ENCODE results near the gene PNLDC1. TPM values are rescaled to one million over a fixed set of nuclear protein-coding genes. Genes with fewer than 3 reads are reported as not detected.
"Not testable (repeated sequence)": the region's sequence is repeated elsewhere in the genome, so short reads cannot be mapped to it uniquely, and the experiment has no call there.

PNLDC1 gene
- total and polyA plus RNA-seq, 9 of the 15 experiments (the other 6 are each of a cell fraction or from before 2014, with no cell fraction given), result 0.12 TPM; not detected in 8

GRCh38 chr6:159790956-159791598, 9.0 kb upstream of the PNLDC1 start (continued):
- TF ChIP-seq E2F3 (CRISPR knock-in tag; IDR thresholded peaks at IDR 0.05) (no peak), MAFF (IDR thresholded peaks at IDR 0.05; ENCODE audit: low read length) (no peak), MAFG (tag; conservative IDR thresholded peaks at IDR 0.05) (no peak)

GRCh38 chr6:159794976-159795375, 5.1 kb upstream of the PNLDC1 start:
- not testable (repeated sequence) for FAIRE-seq; H2AFZ ChIP-seq (ENCODE audit: low read depth, low read length)
- peaks cover 8 to 12% of the 10 kb centered on the region in 2 experiments; a peak in 3 of 5 replicates for H3K4me1 ChIP-seq (replicated peaks in 1 of 2; ENCODE audit: control insufficient read depth in 2 of 2, insufficient read depth in 2 of 2, low read length in 2 of 2)

GRCh38 chr6:159797554-159797953, 2.5 kb upstream of the PNLDC1 start:
- no peak overlapping the region for H3K27ac ChIP-seq (ENCODE audit: extremely low read depth, low read depth, low read length)
- no peak overlapping the region for H3K4me2 ChIP-seq (ENCODE audit: insufficient read depth, low read length)
- peaks cover 17% of the 10 kb centered on the region for H3K79me2 ChIP-seq (ENCODE audit: control insufficient read depth, insufficient read depth, low read length)
- H3K9ac ChIP-seq (ENCODE audit: insufficient read depth in 1 of 2, low read depth in 2 of 2, low read length in 2 of 2), result no peak overlapping the region
- peaks cover 63% of the 10 kb centered on the region for H3K36me3 ChIP-seq (ENCODE audit: control insufficient read depth, insufficient read depth, low read length)
- 93% methylated on average over 1 of the region's 1 CpG for WGBS (ENCODE audit: insufficient coverage, low coverage, missing lambda C conversion rate)
- POLR2A ChIA-PET, result interaction anchor here (0.8 kb wide), 1 partner anchor 15 kb away, joined by 4 read pairs; no protein-coding TSS in a partner anchor
- BruUV-seq (replicated peaks), result no TSS peak
- intact Hi-C loops (cut with micrococcal nuclease) (no loop called here), in situ Hi-C loops (cut with MboI) (no loop called here)
- H2AFZ ChIP-seq (ENCODE audit: low read depth, low read length), result no peak overlapping the region
- DNase-seq (ENCODE audit: extremely low read depth in 1 of 4, low spot score in 3 of 4), result no peak
- ATAC-seq, result no peak
- no peaks in the 10 kb centered on the region for H4K20me1 ChIP-seq (replicated peaks; ENCODE audit: control insufficient read depth, insufficient read depth, low read length)
- H3K9me1 ChIP-seq (ENCODE audit: control insufficient read depth, insufficient read depth, low read length), result no peaks in the 10 kb centered on the region
- CTCF ChIA-PET (ENCODE audit: low intra/inter-chr PET ratio), result no interaction called here
- FAIRE-seq, result no peak
- no peaks in the 10 kb centered on the region; a peak in 1 of 5 replicates for H3K27me3 ChIP-seq (ENCODE audit: control insufficient read depth in 2 of 2, insufficient read depth in 2 of 2, low read length in 2 of 2)
- no peak overlapping the region for H3K4me3 ChIP-seq
- H3K9me3 ChIP-seq (replicated peaks; ENCODE audit: control insufficient read depth, insufficient read depth, low read depth, low read length), result no peaks in the 10 kb centered on the region
- H3K4me1 ChIP-seq (replicated peaks in 1 of 2; ENCODE audit: control insufficient read depth in 2 of 2, insufficient read depth in 2 of 2, low read length in 2 of 2), result peaks cover under 1 to 7% of the 10 kb centered on the region in 2 experiments; a peak in 3 of 5 replicates
- TF ChIP-seq RFX5 (IDR thresholded peaks at IDR 0.05; ENCODE audit: low read depth, low read length) (no peak), HMG20A (CRISPR knock-in tag; conservative IDR thresholded peaks at IDR 0.05) (no peak)

More at GRCh38 chr6:159794976-159795375, 5.1 kb upstream of the PNLDC1 start:
- 94% methylated on average over 8 of the region's 8 CpGs for WGBS (ENCODE audit: insufficient coverage, low coverage, missing lambda C conversion rate)
- H4K20me1 ChIP-seq (replicated peaks; ENCODE audit: control insufficient read depth, insufficient read depth, low read length); DNase-seq (ENCODE audit: extremely low read depth in 1 of 4, low spot score in 3 of 4); intact Hi-C loops (cut with micrococcal nuclease); ATAC-seq; H3K9ac ChIP-seq (ENCODE audit: insufficient read depth in 1 of 2, low read depth in 2 of 2, low read length in 2 of 2); H3K9me1 ChIP-seq (ENCODE audit: control insufficient read depth, insufficient read depth, low read length); H3K4me3 ChIP-seq; H3K9me3 ChIP-seq (replicated peaks; ENCODE audit: control insufficient read depth, insufficient read depth, low read depth, low read length); BruUV-seq (replicated peaks); POLR2A ChIA-PET; H3K27me3 ChIP-seq (ENCODE audit: control insufficient read depth in 2 of 2, insufficient read depth in 2 of 2, low read length in 2 of 2); H3K4me2 ChIP-seq (ENCODE audit: insufficient read depth, low read length); H3K27ac ChIP-seq (ENCODE audit: extremely low read depth, low read depth, low read length); CTCF ChIA-PET (ENCODE audit: low intra/inter-chr PET ratio); in situ Hi-C loops (cut with MboI): not testable (repeated sequence)
- peaks cover 79% of the 10 kb centered on the region for H3K36me3 ChIP-seq (ENCODE audit: control insufficient read depth, insufficient read depth, low read length)
- H3K79me2 ChIP-seq (ENCODE audit: control insufficient read depth, insufficient read depth, low read length), result peaks cover 43% of the 10 kb centered on the region
